K562 (cell line): ENCODE results near the gene CNPY4. TPM values are rescaled to one million over a fixed set of nuclear protein-coding genes. Genes with fewer than 3 reads are reported as not detected.
A peak's percentile ranks its signal among the peaks of the same experiment; 100 is the strongest.

ENCODE experiments used
- CHD2 ChIP-seq: IDR thresholded peaks from 2 replicates; pipeline ENCODE4 v1.6.1; 2011; ENCODE audit warnings: low read depth, low read length
- FUS ChIP-seq: fragments of 200-400 bp; formaldehyde crosslinking; optimal IDR thresholded peaks from 2 replicates; pipeline ENCODE3; 2017; ENCODE audit warnings: low read depth, low read length
- GTF2A2 ChIP-seq: IDR thresholded peaks from 2 replicates; pipeline ENCODE4 v1.6.1; 2016; ENCODE audit warnings: mild to moderate bottlenecking, missing genetic modification characterization, missing compliant biosample characterization
- GTF2F1 ChIP-seq: IDR thresholded peaks from 2 replicates; pipeline ENCODE4 v1.6.1; 2011; ENCODE audit warnings: low read depth, low read length, improper control_type of control experiment
- HDAC3 ChIP-seq: fragments of 450-650 bp; IDR thresholded peaks from 2 replicates; pipeline ENCODE4 v1.6.1; 2018; ENCODE audit warnings: borderline replicate concordance, mild to moderate bottlenecking, moderate library complexity; ENCODE audit not compliant: partially characterized antibody
- HDAC8 ChIP-seq: fragments of 450-650 bp; IDR thresholded peaks from 2 replicates; pipeline ENCODE4 v1.6.1; 2016; ENCODE audit warnings: mild to moderate bottlenecking, missing genetic modification characterization, moderate library complexity, missing compliant biosample characterization
- KAT7 ChIP-seq: sonication (generic); formaldehyde crosslinking; IDR thresholded peaks from 2 replicates; pipeline ENCODE4 v1.8.0; 2022; ENCODE audit warnings: missing genetic modification reagents, mild to moderate bottlenecking, borderline replicate concordance
- MTA1 ChIP-seq: fragments of 450-650 bp; IDR thresholded peaks from 2 replicates; pipeline ENCODE4 v1.6.1; 2017; ENCODE audit warnings: borderline replicate concordance
- NR2F6 ChIP-seq: fragments of 450-650 bp; formaldehyde crosslinking; IDR thresholded peaks from 2 replicates; pipeline ENCODE4 v1.4.0; 2020; ENCODE audit warnings: mild to moderate bottlenecking
- PHTF2 ChIP-seq: fragments of 250-450 bp; sonication (Bioruptor Pico); IDR thresholded peaks from 2 replicates; pipeline ENCODE4 v1.5.0; 2021; ENCODE audit warnings: mild to moderate bottlenecking
- POU5F1 ChIP-seq: fragments of 150-350 bp; IDR thresholded peaks from 2 replicates; pipeline ENCODE4 v1.6.1; 2014; ENCODE audit warnings: borderline replicate concordance, low read length, low read depth, mild to moderate bottlenecking; ENCODE audit not compliant: partially characterized antibody
- PRDM10 ChIP-seq: fragments of 450-650 bp; IDR thresholded peaks from 2 replicates; pipeline ENCODE4 v1.6.1; 2018; ENCODE audit not compliant: partially characterized antibody
- RFX5 ChIP-seq: IDR thresholded peaks from 2 replicates; pipeline ENCODE4 v1.6.1; 2011; ENCODE audit warnings: low read depth, mild to moderate bottlenecking, improper control_type of control experiment, low read length
- RUNX1 ChIP-seq: sonication (generic); IDR thresholded peaks from 2 replicates; pipeline ENCODE4 v1.6.1; 2016; ENCODE audit warnings: antibody characterized with exemption, low read depth
- SETDB1 ChIP-seq: IDR thresholded peaks from one replicate; pipeline ENCODE4 v1.6.1; 2012; ENCODE audit warnings: low read length, control low read depth, inconsistent platforms
- SMARCA4 ChIP-seq: fragments of 450-650 bp; IDR thresholded peaks from 2 replicates; pipeline ENCODE4 v1.6.1; 2016
- SREBF2 ChIP-seq: sonication (generic); formaldehyde crosslinking; IDR thresholded peaks from 2 replicates; pipeline ENCODE4 v1.4.0; 2020; ENCODE audit warnings: mild to moderate bottlenecking, missing genetic modification reagents
- TAF9B ChIP-seq: fragments of 450-650 bp; IDR thresholded peaks from 2 replicates; pipeline ENCODE4 v1.6.1; 2018; ENCODE audit warnings: mild to moderate bottlenecking; ENCODE audit not compliant: partially characterized antibody
- TBL1XR1 ChIP-seq, 2 experiments: IDR thresholded peaks; 2 replicates each; pipeline ENCODE4 v1.6.1; 2012; ENCODE audit warnings: improper control_type of control experiment in 2 of 2, low read length in 2 of 2, mild to moderate bottlenecking in 1 of 2
- ZBTB2 ChIP-seq: fragments of 450-650 bp; IDR thresholded peaks from 2 replicates; pipeline ENCODE4 v1.6.1; 2016; ENCODE audit warnings: antibody characterized with exemption
- ZNF217 ChIP-seq: sonication (generic); formaldehyde crosslinking; IDR thresholded peaks from 2 replicates; pipeline ENCODE4 v1.8.0; 2022; ENCODE audit warnings: mild to moderate bottlenecking, missing genetic modification reagents
- ZNF512 ChIP-seq: IDR thresholded peaks from 2 replicates; pipeline ENCODE4 v1.6.1; 2016; ENCODE audit warnings: missing genetic modification characterization, missing compliant biosample characterization
- ZNF785 ChIP-seq: fragments of 250-450 bp; sonication (Bioruptor Pico); IDR thresholded peaks from 2 replicates; pipeline ENCODE4 v1.4.0; 2020; ENCODE audit warnings: mild to moderate bottlenecking
- polyA plus RNA-seq, 8 experiments: library from polyadenylated mRNA; depleted of rRNA in 4 of 8; stranded (reverse) in 5 of 8; unstranded in 3 of 8; fragments of >200 nt; fragmentation: Nextera tagmentation in 2 of 8; fragmentation: Illumina TruSeq in 1 of 8; extraction: Ambion mirVana in 2 of 8; extraction: Trizol in 1 of 8; gene quantifications; 2 replicates each; pipeline versions ENCODE4 v1.2.1 to v1.2.3, GENCODE V29; 2011 to 2014; ENCODE audit warnings: inconsistent platforms in 1 of 8, missing spikeins in 1 of 8
- total RNA-seq, 7 experiments: library from RNA; depleted of rRNA in 6 of 7; stranded (reverse); fragments of >200 nt in 6 of 7; fragmentation: Illumina TruSeq in 2 of 7; extraction: Trizol in 2 of 7; gene quantifications; 2 replicates each; pipeline versions ENCODE4 v1.2.1 to v1.2.3, GENCODE V29; 2011 to 2021; ENCODE audit warnings: low replicate concordance in 1 of 7

The CNPY4 gene
- total and polyA plus RNA-seq, 9 of the 15 experiments (the other 6 are each of a cell fraction or from before 2014, with no cell fraction given) = 1.9 to 11.2 (median 7.0) TPM

GRCh38 chr7:100081535-100082102 lies 37.8 kb upstream of the CNPY4 start, which contains the start of gene ZNF3 (continued):
- TF ChIP-seq KAT7 = peak; percentile 80; the same call in 1 of the 2 replicates
- peak; percentile 62 for TF ChIP-seq PRDM10
- no peak for TF ChIP-seq PHTF2 (CRISPR knock-in tag)
- TF ChIP-seq HDAC8 = no peak
- TF ChIP-seq ZNF785 (CRISPR knock-in tag) = no peak
- peak; percentile 33; the same call in 1 of the 2 replicates for TF ChIP-seq ZBTB2
- TF ChIP-seq SETDB1 = peak; percentile 72
- no peak for TF ChIP-seq ZNF217 (CRISPR knock-in tag)
- no peak for TF ChIP-seq HDAC3
- TF ChIP-seq GTF2F1 = 0 out of 2 replicates have a peak, but pooled peaks have one; percentile 51
- peak in 1 of 2 experiments; percentile 85; a peak in 3 of 4 replicates for TF ChIP-seq TBL1XR1 (IDR thresholded peaks at IDR 0.05; ENCODE audit: low read length in 2 of 2)
- TF ChIP-seq CHD2 = peak; percentile 20
- no peak for TF ChIP-seq NR2F6 (CRISPR knock-in tag)
- peak; percentile 14 for TF ChIP-seq POU5F1
- TF ChIP-seq GTF2A2 = no peak
- TF ChIP-seq RUNX1 = no peak
- peak; percentile 16; the same call in 1 of the 2 replicates for TF ChIP-seq MTA1
- 0 out of 2 replicates have a peak, but pooled peaks have one; percentile 30 for TF ChIP-seq SREBF2 (CRISPR knock-in tag)
- TF ChIP-seq FUS = peak; percentile 53
- TF ChIP-seq RFX5 = 0 out of 2 replicates have a peak, but pooled peaks have one; percentile 28
- peak; percentile 57 for TF ChIP-seq TAF9B
- no peak for TF ChIP-seq ZNF512 (tag)
- 0 out of 2 replicates have a peak, but pooled peaks have one; percentile 7 for TF ChIP-seq SMARCA4
